Endodermal cell (in vitro differentiated cells): ENCODE results near the gene FAM120B. TPM values are rescaled to one million over a fixed set of nuclear protein-coding genes. Genes with fewer than 3 reads are reported as not detected.

Experiments
- DNase-seq: peaks from one replicate; pipeline ENCODE4 v3.0.0-alpha.2; 2017
- H3K27ac ChIP-seq: 2 replicates; pipeline ENCODE4 v1.5.1; 2013; ENCODE audit warnings: mild to moderate bottlenecking, low read depth, low read length, moderate library complexity
- H3K27me3 ChIP-seq: 2 replicates; pipeline ENCODE4 v1.6.1; 2013; ENCODE audit warnings: mild to moderate bottlenecking, low read length, moderate library complexity; ENCODE audit not compliant: insufficient read depth, control insufficient read depth, poor library complexity, severe bottlenecking
- H3K36me3 ChIP-seq: 2 replicates; pipeline ENCODE4 v1.7.0; 2013; ENCODE audit warnings: mild to moderate bottlenecking, low read length, moderate library complexity; ENCODE audit not compliant: control insufficient read depth, insufficient read depth
- H3K4me1 ChIP-seq: one replicate; pipeline ENCODE4 v1.7.0; 2013; ENCODE audit warnings: low read length; ENCODE audit not compliant: control insufficient read depth, insufficient read depth
- H3K4me3 ChIP-seq: 2 replicates; pipeline ENCODE4 v1.5.1; 2013; ENCODE audit warnings: mild to moderate bottlenecking, low read length, moderate library complexity
- H3K9ac ChIP-seq: 2 replicates; pipeline ENCODE4 v1.6.1; 2013; ENCODE audit warnings: mild to moderate bottlenecking, low read length, moderate library complexity; ENCODE audit not compliant: poor library complexity, severe bottlenecking; ENCODE audit errors: extremely low read depth
- H3K9me3 ChIP-seq: 2 replicates; pipeline ENCODE4 v1.6.1; 2013; ENCODE audit warnings: mild to moderate bottlenecking, low read length, moderate library complexity; ENCODE audit not compliant: control insufficient read depth
- H3K27ac Mint-ChIP-seq: 2 replicates; pipeline ENCODE4 v1.8.0; 2020; ENCODE audit warnings: mixed read lengths
- H3K27me3 Mint-ChIP-seq: 2 replicates; pipeline ENCODE4 v1.8.0; 2021; ENCODE audit warnings: mild to moderate bottlenecking, mixed read lengths; ENCODE audit not compliant: insufficient read depth
- H3K36me3 Mint-ChIP-seq: 2 replicates; pipeline ENCODE4 v1.8.0; 2020; ENCODE audit warnings: low read depth, mixed read lengths
- H3K4me1 Mint-ChIP-seq: 2 replicates; pipeline ENCODE4 v1.8.0; 2020; ENCODE audit warnings: mixed read lengths
- H3K4me3 Mint-ChIP-seq: 2 replicates; pipeline ENCODE4 v1.8.0; 2020; ENCODE audit warnings: mild to moderate bottlenecking, moderate library complexity, mixed read lengths
- H3K9me3 Mint-ChIP-seq: 2 replicates; pipeline ENCODE4 v1.8.0; 2020; ENCODE audit warnings: mild to moderate bottlenecking, mixed read lengths
- WGBS, 2 experiments: methylation state at CpG; one replicate each; pipeline versions ENCODE4 v1.1.5 to v1.1.7; 2013; ENCODE audit warnings: missing lambda C conversion rate in 2 of 2, mixed read lengths in 1 of 2; ENCODE audit not compliant: insufficient coverage in 1 of 2, insufficient read length in 1 of 2; 5-methylcytosine and 5-hydroxymethylcytosine counted together
- total RNA-seq, 2 donors: library from RNA; stranded (reverse); fragmentation: NEBNext Ultra II Directional in 1 of 2; extraction: Animal tissue kit (Norgen Biotek cat#: 25700) in 1 of 2; gene quantifications; 2 replicates in 1 of 2; 3 replicates in 1 of 2; pipeline ENCODE4 v1.2.1, GENCODE V29; 2021
- TF ChIP-seq, protein P1 (sequence below): fragments of 200-600 bp; sonication (generic); conservative IDR thresholded peaks from 2 replicates; pipeline ENCODE4 v1.5.0; 2021; ENCODE audit warnings: antibody characterized with exemption, mild to moderate bottlenecking

The FAM120B gene
- total RNA-seq, 2 donors from 2014 or later: 25.7 to 27.5 TPM

DNA sequence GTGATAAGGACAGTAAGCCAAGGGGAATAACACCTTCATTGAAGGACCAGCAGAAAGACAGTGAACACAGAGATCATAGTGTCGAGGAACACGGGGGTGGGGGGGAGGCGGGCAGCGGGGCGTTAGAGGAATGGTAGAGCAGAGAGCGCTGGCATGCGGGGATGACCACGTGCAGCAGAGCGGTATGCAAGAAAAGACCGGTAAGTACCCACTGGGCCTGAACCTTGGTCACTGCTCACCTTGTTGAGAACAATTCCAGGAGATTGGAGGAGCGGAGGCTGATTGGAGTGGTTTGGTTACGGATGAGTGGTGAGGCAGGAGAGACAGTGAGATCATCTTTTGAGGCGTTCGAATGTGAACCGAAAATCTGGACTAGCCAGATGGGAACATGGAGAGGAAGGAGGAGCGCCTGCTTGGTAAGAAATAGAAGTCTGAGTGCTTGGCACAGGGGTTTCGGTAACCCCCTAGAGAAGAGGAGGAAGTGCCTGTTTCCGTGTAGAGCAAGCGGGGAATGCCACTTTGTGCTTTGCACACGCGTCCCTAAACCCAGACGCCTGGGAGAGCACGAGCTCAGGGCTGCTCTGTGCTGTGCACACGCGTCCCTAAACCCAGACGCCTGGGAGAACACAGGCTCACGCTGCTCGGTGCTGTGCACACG lies 70.0 kb downstream of the FAM120B start:
- Mint-ChIP-seq H3K4me1 (peaks cover 6% of the 10 kb centered on the region), H3K27me3 (no peaks in the 10 kb centered on the region), H3K4me3 (no peak overlapping the region), H3K27ac (no peak overlapping the region), H3K36me3 (peaks cover 15% of the 10 kb centered on the region), H3K9me3 (no peaks in the 10 kb centered on the region)
- H3K4me1 ChIP-seq: no peaks in the 10 kb centered on the region
- H3K4me3 ChIP-seq: no peak overlapping the region
- H3K9ac ChIP-seq: no peak overlapping the region
- H3K36me3 ChIP-seq: peaks cover 19% of the 10 kb centered on the region
- DNase-seq: no peak
- TF ChIP-seq, protein P1, sequence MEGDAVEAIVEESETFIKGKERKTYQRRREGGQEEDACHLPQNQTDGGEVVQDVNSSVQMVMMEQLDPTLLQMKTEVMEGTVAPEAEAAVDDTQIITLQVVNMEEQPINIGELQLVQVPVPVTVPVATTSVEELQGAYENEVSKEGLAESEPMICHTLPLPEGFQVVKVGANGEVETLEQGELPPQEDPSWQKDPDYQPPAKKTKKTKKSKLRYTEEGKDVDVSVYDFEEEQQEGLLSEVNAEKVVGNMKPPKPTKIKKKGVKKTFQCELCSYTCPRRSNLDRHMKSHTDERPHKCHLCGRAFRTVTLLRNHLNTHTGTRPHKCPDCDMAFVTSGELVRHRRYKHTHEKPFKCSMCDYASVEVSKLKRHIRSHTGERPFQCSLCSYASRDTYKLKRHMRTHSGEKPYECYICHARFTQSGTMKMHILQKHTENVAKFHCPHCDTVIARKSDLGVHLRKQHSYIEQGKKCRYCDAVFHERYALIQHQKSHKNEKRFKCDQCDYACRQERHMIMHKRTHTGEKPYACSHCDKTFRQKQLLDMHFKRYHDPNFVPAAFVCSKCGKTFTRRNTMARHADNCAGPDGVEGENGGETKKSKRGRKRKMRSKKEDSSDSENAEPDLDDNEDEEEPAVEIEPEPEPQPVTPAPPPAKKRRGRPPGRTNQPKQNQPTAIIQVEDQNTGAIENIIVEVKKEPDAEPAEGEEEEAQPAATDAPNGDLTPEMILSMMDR: no peak
- no peaks in the 10 kb centered on the region for H3K27me3 ChIP-seq
- H3K27ac ChIP-seq: no peak overlapping the region
- H3K9me3 ChIP-seq: no peaks in the 10 kb centered on the region
- WGBS, 2 experiments: 95 to 96% methylated on average over 18 to 27 of the region's 29 CpGs

GRCh38 chr6:170378502-170378901 lies 71.9 kb downstream of the FAM120B start:
- Histone ChIP-seq H3K4me1 (no peaks in the 10 kb centered on the region), H3K9me3 (no peaks in the 10 kb centered on the region), H3K27me3 (no peaks in the 10 kb centered on the region), H3K36me3 (peaks cover 14% of the 10 kb centered on the region), H3K4me3 (no peak overlapping the region), H3K9ac (no peak overlapping the region), H3K27ac (no peak overlapping the region)
- H3K36me3 Mint-ChIP-seq: peaks cover 12% of the 10 kb centered on the region
- no peaks in the 10 kb centered on the region for H3K4me1 Mint-ChIP-seq
- H3K4me3 Mint-ChIP-seq: no peak overlapping the region
- H3K27ac Mint-ChIP-seq: no peak overlapping the region
- no peak for DNase-seq
- no peaks in the 10 kb centered on the region for H3K27me3 Mint-ChIP-seq
- WGBS, 2 experiments: 95 to 99% methylated on average over 10 of the region's 10 CpGs
- TF ChIP-seq, protein P1: no peak
- no peaks in the 10 kb centered on the region for H3K9me3 Mint-ChIP-seq

DNA sequence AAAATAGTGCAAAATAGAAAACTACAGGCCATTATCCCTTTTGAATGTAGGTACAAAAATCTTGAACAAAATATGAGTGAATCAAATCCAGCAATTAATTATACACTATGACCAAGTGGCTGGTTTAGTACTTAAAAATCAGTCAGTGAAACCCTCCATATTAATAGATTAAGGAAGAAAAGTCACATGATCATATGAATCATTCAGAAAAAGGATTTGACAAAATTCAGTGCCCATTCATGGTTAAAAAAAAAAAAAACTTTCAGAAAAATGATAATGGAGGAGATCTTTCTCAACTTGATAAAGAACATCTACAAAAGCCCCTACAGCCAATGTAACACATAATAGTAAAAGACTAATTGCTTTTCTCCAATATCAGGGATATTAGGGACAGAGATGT lies 75.0 kb downstream of the FAM120B start:
- Histone ChIP-seq H3K9ac (no peak overlapping the region), H3K27ac (no peak overlapping the region), H3K36me3 (no peaks in the 10 kb centered on the region), H3K9me3 (no peaks in the 10 kb centered on the region), H3K4me1 (peaks cover 5% of the 10 kb centered on the region), H3K4me3 (no peak overlapping the region), H3K27me3 (no peaks in the 10 kb centered on the region)
- no peaks in the 10 kb centered on the region for H3K9me3 Mint-ChIP-seq
- no peak overlapping the region for H3K4me3 Mint-ChIP-seq
- peaks cover 12% of the 10 kb centered on the region for H3K4me1 Mint-ChIP-seq
- TF ChIP-seq, protein P1: no peak
- no peak for DNase-seq
- no peak overlapping the region for H3K27ac Mint-ChIP-seq
- no peaks in the 10 kb centered on the region for H3K27me3 Mint-ChIP-seq
- H3K36me3 Mint-ChIP-seq: peaks cover 2% of the 10 kb centered on the region
